Measurements from ENCODE around the gene AKAP6.

AKAP6 gene

DNA sequence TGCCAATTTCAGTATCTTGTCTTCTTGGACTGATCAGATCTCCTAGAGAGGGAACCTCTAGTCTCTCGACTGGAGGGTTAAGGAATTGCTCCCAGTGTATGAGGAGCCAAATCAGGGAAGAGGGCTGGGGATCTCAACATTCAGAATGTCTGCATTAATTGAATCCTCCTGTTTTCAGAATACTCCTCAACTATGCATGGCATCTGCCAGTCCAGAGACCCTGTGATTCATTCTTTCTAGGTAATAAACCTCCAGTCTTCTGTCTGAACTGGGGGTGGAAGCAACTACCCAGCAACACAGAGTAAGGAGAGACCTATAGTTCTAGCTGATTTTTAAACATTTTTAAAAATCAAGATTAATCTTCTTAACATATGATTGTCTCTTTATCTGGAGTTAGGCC is 92.7 kb downstream of the AKAP6 start:
- TF ChIP-seq, protein P1, sequence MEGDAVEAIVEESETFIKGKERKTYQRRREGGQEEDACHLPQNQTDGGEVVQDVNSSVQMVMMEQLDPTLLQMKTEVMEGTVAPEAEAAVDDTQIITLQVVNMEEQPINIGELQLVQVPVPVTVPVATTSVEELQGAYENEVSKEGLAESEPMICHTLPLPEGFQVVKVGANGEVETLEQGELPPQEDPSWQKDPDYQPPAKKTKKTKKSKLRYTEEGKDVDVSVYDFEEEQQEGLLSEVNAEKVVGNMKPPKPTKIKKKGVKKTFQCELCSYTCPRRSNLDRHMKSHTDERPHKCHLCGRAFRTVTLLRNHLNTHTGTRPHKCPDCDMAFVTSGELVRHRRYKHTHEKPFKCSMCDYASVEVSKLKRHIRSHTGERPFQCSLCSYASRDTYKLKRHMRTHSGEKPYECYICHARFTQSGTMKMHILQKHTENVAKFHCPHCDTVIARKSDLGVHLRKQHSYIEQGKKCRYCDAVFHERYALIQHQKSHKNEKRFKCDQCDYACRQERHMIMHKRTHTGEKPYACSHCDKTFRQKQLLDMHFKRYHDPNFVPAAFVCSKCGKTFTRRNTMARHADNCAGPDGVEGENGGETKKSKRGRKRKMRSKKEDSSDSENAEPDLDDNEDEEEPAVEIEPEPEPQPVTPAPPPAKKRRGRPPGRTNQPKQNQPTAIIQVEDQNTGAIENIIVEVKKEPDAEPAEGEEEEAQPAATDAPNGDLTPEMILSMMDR (IDR thresholded peaks at IDR 0.05; ENCODE audit: insufficient read depth, low read depth, low read length, missing control alignments) = no peak
- no peak for DNase-seq (ENCODE audit: low read depth)
- H3K4me3 ChIP-seq (ENCODE audit: low read depth, low read length) = no peak overlapping the region

DNA sequence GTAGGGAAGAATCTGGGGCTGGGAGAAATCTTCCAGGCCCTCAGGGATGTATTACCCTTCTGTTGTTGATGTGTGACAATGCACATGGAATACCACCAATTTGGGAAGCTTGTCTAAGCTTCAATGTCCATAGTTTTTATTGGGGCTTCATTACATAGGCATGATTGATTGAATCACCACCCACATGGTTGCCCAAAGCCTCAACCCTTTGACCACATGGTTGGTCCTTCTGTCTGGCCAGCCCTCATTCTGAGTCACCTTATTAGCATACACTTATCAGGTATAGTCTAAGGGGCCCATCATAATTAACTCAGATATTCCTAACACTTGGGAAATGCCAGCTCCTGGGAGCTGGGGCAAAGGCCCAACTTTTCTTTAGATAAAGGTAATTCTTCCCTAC is 93.3 kb downstream of the AKAP6 start:
- no peak overlapping the region for H3K4me3 ChIP-seq (ENCODE audit: low read depth, low read length)
- no peak for DNase-seq (ENCODE audit: low read depth)
- TF ChIP-seq, protein P1 (IDR thresholded peaks at IDR 0.05; ENCODE audit: insufficient read depth, low read depth, low read length, missing control alignments) = no peak

DNA sequence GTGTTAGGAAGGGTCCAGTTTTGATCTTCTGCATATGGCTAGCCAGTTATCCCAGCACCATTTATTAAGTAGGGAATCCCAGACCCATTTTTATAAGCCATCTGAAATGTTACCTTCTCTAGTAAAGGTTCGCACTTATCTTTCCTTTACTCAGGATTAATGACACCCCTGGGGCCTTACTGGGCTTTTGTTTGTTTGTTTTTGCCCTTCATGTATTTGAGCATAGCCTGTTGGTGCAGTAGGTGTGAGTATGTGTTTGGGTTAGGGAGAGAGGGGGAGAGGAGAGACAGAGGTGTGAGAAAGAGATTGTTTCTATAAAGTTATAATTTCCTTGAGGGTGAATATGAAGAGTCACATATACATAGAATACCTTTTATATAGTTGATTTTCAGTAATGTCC is 96.9 kb downstream of the AKAP6 start:
- TF ChIP-seq, protein P1 (IDR thresholded peaks at IDR 0.05; ENCODE audit: insufficient read depth, low read depth, low read length, missing control alignments) = no peak
- no peak for DNase-seq (ENCODE audit: low read depth)
- no peak overlapping the region for H3K4me3 ChIP-seq (ENCODE audit: low read depth, low read length)

DNA sequence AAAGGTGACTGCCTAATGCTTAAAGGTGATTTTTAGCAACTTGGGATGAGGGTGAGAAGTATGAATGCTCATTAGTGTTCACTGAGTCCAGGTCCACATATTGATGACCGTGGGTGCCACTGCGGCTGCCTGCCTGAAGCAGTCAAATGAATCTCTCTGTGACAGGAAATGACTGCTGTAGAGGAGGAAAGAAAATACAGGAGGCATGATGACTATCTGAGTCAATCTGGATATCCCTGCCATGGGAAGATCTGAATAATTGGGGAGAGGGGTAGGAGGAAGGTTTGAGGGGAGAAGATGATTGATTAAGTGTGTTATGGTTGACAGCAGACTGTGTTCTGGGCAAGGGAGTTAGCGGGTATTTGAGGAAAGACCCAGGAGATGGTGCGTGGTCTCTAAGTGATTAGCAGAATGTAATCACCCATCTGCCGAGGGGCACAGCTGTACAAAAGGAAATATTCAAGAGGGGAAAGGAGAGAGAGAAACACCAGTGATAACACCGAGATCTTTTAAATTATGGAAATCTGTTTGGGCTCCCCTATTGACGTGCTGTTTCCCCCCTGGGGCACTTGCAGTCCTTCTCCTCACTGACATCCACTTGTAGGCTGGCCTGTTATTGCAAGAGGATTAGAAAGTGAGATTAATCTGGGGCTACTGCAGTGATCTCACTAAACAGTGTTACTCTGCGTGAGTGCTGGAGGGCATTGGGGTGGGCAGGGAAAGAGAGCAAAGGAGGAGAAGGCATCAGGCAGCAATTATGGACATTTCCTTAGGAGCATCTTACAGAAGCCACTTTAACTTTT is 97.7 kb downstream of the AKAP6 start:
- no peak overlapping the region for H3K4me3 ChIP-seq (ENCODE audit: low read depth, low read length)
- TF ChIP-seq, protein P1 (IDR thresholded peaks at IDR 0.05; ENCODE audit: insufficient read depth, low read depth, low read length, missing control alignments) = no peak
- DNase-seq (ENCODE audit: low read depth) = no peak

DNA sequence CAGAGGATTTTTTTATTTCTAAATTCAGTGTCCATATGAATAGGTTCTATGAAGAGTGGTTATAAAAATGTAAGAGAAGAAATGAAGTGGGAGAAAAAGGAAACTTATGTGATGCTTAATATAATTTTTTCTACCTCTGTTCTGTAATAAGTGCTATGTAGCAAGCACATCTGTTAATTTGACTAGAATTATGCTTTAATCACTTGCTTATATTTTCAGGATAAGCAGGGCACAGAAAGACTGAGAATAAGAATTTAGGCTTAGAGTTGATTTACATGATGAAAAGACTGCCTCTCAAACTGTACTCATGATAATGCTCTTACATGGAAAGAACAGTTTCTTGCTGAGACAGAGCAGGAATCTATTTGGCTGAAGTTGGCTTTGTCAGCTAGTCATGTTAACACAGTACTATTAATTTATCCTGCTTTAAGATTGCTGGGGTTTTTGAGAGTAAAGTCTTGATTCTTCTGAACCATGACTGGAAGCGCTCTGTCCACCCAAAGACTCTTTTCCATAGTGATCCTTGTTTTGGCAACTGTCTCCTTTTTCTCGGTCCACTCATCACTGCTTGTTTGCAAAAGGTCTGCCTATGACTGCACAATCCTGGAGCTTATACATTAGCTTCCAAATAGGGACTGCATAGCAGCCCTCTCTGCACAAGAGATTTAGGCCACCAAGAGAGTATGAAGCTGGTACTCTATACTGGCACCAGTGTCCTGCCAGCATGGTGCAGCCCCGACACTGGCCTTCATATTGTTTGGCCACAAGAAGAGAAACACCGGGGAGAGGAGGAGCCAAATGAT is 98.8 kb downstream of the AKAP6 start:
- no peak overlapping the region for H3K4me3 ChIP-seq (ENCODE audit: low read depth, low read length)
- no peak for DNase-seq (ENCODE audit: low read depth)

DNA sequence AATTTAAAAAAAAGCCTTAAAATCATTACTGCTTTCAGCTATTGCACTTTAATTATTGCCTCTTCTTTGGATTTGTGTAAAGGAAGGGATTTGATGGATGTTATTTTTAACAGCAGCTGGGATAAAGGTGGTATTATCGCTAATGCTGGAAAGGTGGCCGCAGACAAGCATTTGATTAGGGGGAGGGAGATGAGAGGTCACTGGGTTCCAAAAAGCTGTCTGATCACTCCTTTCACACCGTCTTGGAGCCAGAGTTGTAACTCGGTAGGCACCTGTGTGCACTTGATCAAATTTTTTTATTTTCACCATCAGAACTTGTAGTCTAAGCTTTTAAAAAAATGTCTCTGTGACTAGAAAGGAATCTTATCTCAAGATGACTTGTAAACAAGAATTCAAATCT is 99.8 kb downstream of the AKAP6 start:
- H3K4me3 ChIP-seq (ENCODE audit: low read depth, low read length) = no peak overlapping the region
- TF ChIP-seq, protein P1 (IDR thresholded peaks at IDR 0.05; ENCODE audit: insufficient read depth, low read depth, low read length, missing control alignments) = no peak
- no peak for DNase-seq (ENCODE audit: low read depth)

More for the DNA sequence above, 98.8 kb downstream of the AKAP6 start:
- TF ChIP-seq, protein P1 (IDR thresholded peaks at IDR 0.05; ENCODE audit: insufficient read depth, low read depth, low read length, missing control alignments) = no peak

Data from GM12865 (cell line).